K562 (cell line): ENCODE results near the gene SOCS7.

Experiments used
- CTCF ChIP-seq, 3 experiments: IDR thresholded peaks in 2 of 3; conservative IDR thresholded peaks in 1 of 3; 2 replicates each; pipeline ENCODE4 v1.5.1; 2011 to 2012; ENCODE audit warnings: low read length in 3 of 3, mild to moderate bottlenecking in 3 of 3, control low read depth in 2 of 3, improper control_type of control experiment in 1 of 3, inconsistent platforms in 1 of 3, low read depth in 1 of 3, mixed read lengths in 1 of 3, moderate library complexity in 1 of 3; ENCODE audit not compliant: insufficient read depth in 2 of 3
- POLR2A ChIP-seq: fragments of 450-650 bp; conservative IDR thresholded peaks from 2 replicates; pipeline ENCODE4 v1.6.1; 2016
- SETDB1 ChIP-seq: IDR thresholded peaks from one replicate; pipeline ENCODE4 v1.6.1; 2012; ENCODE audit warnings: low read length, control low read depth, inconsistent platforms
- ZBED1 ChIP-seq: IDR thresholded peaks from 2 replicates; pipeline ENCODE4 v1.6.1; 2014
- TF ChIP-seq, protein P1 (sequence below): IDR thresholded peaks from 2 replicates; pipeline ENCODE4 v1.6.1; 2011; ENCODE audit warnings: borderline replicate concordance, low read depth, mild to moderate bottlenecking, moderate library complexity, low read length; ENCODE audit not compliant: insufficient read depth, poor library complexity, severe bottlenecking
- TF ChIP-seq, protein P2 (sequence below), 2 experiments: fragments of 450-650 bp; formaldehyde crosslinking in 1 of 2; IDR thresholded peaks; 2 replicates each; pipeline versions ENCODE4 v1.4.0 to v1.6.1; 2014 to 2020; ENCODE audit warnings: mild to moderate bottlenecking in 2 of 2, borderline replicate concordance in 1 of 2, low read depth in 1 of 2

GRCh38 chr17:38350035-38350434, 1.6 kb upstream of the SOCS7 start:
- TF ChIP-seq SETDB1 = no peak
- TF ChIP-seq, protein P1, sequence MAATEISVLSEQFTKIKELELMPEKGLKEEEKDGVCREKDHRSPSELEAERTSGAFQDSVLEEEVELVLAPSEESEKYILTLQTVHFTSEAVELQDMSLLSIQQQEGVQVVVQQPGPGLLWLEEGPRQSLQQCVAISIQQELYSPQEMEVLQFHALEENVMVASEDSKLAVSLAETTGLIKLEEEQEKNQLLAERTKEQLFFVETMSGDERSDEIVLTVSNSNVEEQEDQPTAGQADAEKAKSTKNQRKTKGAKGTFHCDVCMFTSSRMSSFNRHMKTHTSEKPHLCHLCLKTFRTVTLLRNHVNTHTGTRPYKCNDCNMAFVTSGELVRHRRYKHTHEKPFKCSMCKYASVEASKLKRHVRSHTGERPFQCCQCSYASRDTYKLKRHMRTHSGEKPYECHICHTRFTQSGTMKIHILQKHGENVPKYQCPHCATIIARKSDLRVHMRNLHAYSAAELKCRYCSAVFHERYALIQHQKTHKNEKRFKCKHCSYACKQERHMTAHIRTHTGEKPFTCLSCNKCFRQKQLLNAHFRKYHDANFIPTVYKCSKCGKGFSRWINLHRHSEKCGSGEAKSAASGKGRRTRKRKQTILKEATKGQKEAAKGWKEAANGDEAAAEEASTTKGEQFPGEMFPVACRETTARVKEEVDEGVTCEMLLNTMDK = no peak
- TF ChIP-seq POLR2A = no peak
- no peak for TF ChIP-seq ZBED1
- no peak for TF ChIP-seq CTCF (IDR thresholded peaks at IDR 0.05 in 2 of 3, conservative IDR thresholded peaks at IDR 0.05 in 1 of 3; ENCODE audit: insufficient read depth in 2 of 3, low read depth in 1 of 3, low read length in 3 of 3)
- TF ChIP-seq, protein P2, sequence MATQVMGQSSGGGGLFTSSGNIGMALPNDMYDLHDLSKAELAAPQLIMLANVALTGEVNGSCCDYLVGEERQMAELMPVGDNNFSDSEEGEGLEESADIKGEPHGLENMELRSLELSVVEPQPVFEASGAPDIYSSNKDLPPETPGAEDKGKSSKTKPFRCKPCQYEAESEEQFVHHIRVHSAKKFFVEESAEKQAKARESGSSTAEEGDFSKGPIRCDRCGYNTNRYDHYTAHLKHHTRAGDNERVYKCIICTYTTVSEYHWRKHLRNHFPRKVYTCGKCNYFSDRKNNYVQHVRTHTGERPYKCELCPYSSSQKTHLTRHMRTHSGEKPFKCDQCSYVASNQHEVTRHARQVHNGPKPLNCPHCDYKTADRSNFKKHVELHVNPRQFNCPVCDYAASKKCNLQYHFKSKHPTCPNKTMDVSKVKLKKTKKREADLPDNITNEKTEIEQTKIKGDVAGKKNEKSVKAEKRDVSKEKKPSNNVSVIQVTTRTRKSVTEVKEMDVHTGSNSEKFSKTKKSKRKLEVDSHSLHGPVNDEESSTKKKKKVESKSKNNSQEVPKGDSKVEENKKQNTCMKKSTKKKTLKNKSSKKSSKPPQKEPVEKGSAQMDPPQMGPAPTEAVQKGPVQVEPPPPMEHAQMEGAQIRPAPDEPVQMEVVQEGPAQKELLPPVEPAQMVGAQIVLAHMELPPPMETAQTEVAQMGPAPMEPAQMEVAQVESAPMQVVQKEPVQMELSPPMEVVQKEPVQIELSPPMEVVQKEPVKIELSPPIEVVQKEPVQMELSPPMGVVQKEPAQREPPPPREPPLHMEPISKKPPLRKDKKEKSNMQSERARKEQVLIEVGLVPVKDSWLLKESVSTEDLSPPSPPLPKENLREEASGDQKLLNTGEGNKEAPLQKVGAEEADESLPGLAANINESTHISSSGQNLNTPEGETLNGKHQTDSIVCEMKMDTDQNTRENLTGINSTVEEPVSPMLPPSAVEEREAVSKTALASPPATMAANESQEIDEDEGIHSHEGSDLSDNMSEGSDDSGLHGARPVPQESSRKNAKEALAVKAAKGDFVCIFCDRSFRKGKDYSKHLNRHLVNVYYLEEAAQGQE (IDR thresholded peaks at IDR 0.05; ENCODE audit: borderline replicate concordance) = no peak
- TF ChIP-seq, protein P2 (CRISPR knock-in tag; IDR thresholded peaks at IDR 0.05; ENCODE audit: low read depth) = no peak
